ENCODE measurements around the gene KDM2A.

The KDM2A gene

GRCh38 chr11:67289651-67290479, 170.8 kb downstream of the KDM2A start:
- H3K27ac ChIP-seq = peak overlapping the region; percentile 99
- no peak for TF ChIP-seq CTCF (conservative IDR thresholded peaks at IDR 0.05)

GRCh38 chr11:67290801-67291200, 171.7 kb downstream of the KDM2A start:
- TF ChIP-seq CTCF (conservative IDR thresholded peaks at IDR 0.05) = no peak
- H3K27ac ChIP-seq = peak overlapping the region; percentile 99; the same call in 1 of the 2 replicates

GRCh38 chr11:67291481-67292381, 172.7 kb downstream of the KDM2A start:
- no peak overlapping the region; the same call in 1 of the 2 replicates for H3K27ac ChIP-seq
- TF ChIP-seq CTCF (conservative IDR thresholded peaks at IDR 0.05) = no peak

DNA sequence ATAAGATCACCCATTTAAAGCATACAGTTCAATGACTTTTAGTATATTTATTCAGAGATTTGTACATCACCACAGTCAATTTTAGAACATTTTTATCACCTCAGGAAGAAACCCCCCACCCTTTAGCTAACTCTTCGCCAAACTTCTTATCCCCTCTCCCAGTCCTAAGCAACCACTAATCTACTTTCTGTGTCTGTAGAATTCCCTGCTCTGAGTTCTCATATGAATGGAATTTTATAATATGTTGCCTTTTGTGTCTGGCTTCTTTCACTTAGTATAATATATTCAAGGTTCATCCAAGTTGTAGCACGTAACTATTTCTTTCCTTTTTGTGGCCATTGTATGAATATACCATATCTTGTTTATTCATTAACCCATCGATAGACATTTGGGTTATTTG, 173.6 kb downstream of the KDM2A start:
- TF ChIP-seq CTCF (conservative IDR thresholded peaks at IDR 0.05) = no peak
- H3K27ac ChIP-seq = no peak overlapping the region

GRCh38 chr11:67293090-67293489, 174.0 kb downstream of the KDM2A start:
- no peak for TF ChIP-seq CTCF (conservative IDR thresholded peaks at IDR 0.05)
- H3K27ac ChIP-seq = no peak overlapping the region

DNA sequence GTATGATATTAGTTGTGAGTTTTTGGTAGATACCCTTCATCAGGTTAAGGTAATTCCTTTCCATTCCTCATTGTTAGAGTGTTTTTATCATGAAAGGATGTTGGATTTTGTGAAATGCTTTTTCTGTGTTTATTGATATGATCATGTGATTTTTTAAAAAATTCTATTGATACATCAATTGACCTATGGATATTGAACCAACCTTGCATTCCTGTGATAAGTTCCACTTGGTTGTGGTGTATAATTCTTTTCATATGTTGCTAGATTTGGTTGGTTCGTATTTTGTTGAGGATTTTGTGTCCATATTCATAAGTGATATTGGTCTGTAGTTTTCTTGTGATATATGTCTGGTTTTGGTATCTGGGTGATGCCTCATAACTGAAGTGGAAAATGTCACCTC, 176.8 kb downstream of the KDM2A start:
- TF ChIP-seq CTCF (conservative IDR thresholded peaks at IDR 0.05) = no peak
- no peak overlapping the region for H3K27ac ChIP-seq

- TF ChIP-seq CTCF (conservative IDR thresholded peaks at IDR 0.05) = no peak
- H3K27ac ChIP-seq = peak overlapping the region; percentile 1; the same call in 1 of the 2 replicates
These were observed 179.7 kb downstream of the KDM2A start for GRCh38 chr11:67298786-67299185.
